ENCODE results near the gene PYROXD2. TPM values are rescaled to one million over a fixed set of nuclear protein-coding genes. Genes with fewer than 3 reads are reported as not detected.
"Not testable (repeated sequence)": the region's sequence is repeated elsewhere in the genome, so short reads cannot be mapped to it uniquely, and the experiment has no call there.

PYROXD2 gene
- total RNA-seq, 1 donor from 2014 or later = 23.1 TPM

GRCh38 chr10:98391578-98391991 is 23.4 kb downstream of the PYROXD2 start:
- peak; percentile 32 for DNase-seq (ENCODE audit: low spot score)

- DNase-seq (ENCODE audit: low spot score) = no peak
These were observed 23.9 kb downstream of the PYROXD2 start for GRCh38 chr10:98391065-98391464.

GRCh38 chr10:98390406-98390805 is 24.6 kb downstream of the PYROXD2 start:
- DNase-seq (ENCODE audit: low spot score) = no peak

GRCh38 chr10:98389398-98389797 is 25.6 kb downstream of the PYROXD2 start:
- no peak for DNase-seq (ENCODE audit: low spot score)

GRCh38 chr10:98388101-98388655 is 26.8 kb downstream of the PYROXD2 start:
- DNase-seq (ENCODE audit: low spot score) = no peak

- DNase-seq (ENCODE audit: low spot score) = no peak
These were observed 30.4 kb downstream of the PYROXD2 start for GRCh38 chr10:98384531-98385133.

- no peak for DNase-seq (ENCODE audit: low spot score)
These were observed 31.1 kb downstream of the PYROXD2 start for GRCh38 chr10:98383869-98384268.

- not testable (repeated sequence) for DNase-seq (ENCODE audit: low spot score)
These were observed 31.8 kb downstream of the PYROXD2 start for GRCh38 chr10:98383134-98383667.

GRCh38 chr10:98382691-98383101 is 32.3 kb downstream of the PYROXD2 start:
- DNase-seq (ENCODE audit: low spot score) = no peak

- no peak for DNase-seq (ENCODE audit: low spot score)
These were observed 34.3 kb downstream of the PYROXD2 start for GRCh38 chr10:98380493-98381339.

GRCh38 chr10:98378722-98379121 is 36.3 kb downstream of the PYROXD2 start:
- DNase-seq (ENCODE audit: low spot score) = no peak

GRCh38 chr10:98377536-98377935 is 37.4 kb downstream of the PYROXD2 start:
- DNase-seq (ENCODE audit: low spot score) = no peak

- DNase-seq (ENCODE audit: low spot score) = no peak
These were observed 38.0 kb downstream of the PYROXD2 start for GRCh38 chr10:98377001-98377400.

- peak; percentile 79 for DNase-seq (ENCODE audit: low spot score)
These were observed 38.5 kb downstream of the PYROXD2 start for GRCh38 chr10:98376485-98376884.

- DNase-seq (ENCODE audit: low spot score) = peak; percentile 31
These were observed 40.6 kb downstream of the PYROXD2 start for GRCh38 chr10:98374217-98374985.

GRCh38 chr10:98373260-98374040 is 41.5 kb downstream of the PYROXD2 start:
- DNase-seq (ENCODE audit: low spot score) = no peak

- DNase-seq (ENCODE audit: low spot score) = no peak
These were observed 43.9 kb downstream of the PYROXD2 start for GRCh38 chr10:98370831-98371820.

GRCh38 chr10:98369801-98370200 is 45.2 kb downstream of the PYROXD2 start:
- DNase-seq (ENCODE audit: low spot score) = no peak

GRCh38 chr10:98368644-98369043 is 46.3 kb downstream of the PYROXD2 start:
- no peak for DNase-seq (ENCODE audit: low spot score)
